D721Med (cell line): ENCODE measurements around the gene USPL1.
A peak's percentile ranks its signal among the peaks of the same experiment; 100 is the strongest.

Experiments used
- DNase-seq: peaks from one replicate; pipeline ENCODE4 v3.0.0; 2011; ENCODE audit warnings: low spot score; ENCODE audit not compliant: insufficient read length
- FAIRE-seq: peaks from 2 replicates; lab custom pipeline; 2011; peaks lifted over from hg19 to GRCh38; lab: Jason Lieb, UNC
- CTCF ChIP-seq: IDR thresholded peaks from 2 replicates; pipeline ENCODE4 v1.5.1; 2012; ENCODE audit warnings: mild to moderate bottlenecking, control low read depth; ENCODE audit not compliant: insufficient read depth; ENCODE audit errors: missing control alignments

The USPL1 gene

DNA sequence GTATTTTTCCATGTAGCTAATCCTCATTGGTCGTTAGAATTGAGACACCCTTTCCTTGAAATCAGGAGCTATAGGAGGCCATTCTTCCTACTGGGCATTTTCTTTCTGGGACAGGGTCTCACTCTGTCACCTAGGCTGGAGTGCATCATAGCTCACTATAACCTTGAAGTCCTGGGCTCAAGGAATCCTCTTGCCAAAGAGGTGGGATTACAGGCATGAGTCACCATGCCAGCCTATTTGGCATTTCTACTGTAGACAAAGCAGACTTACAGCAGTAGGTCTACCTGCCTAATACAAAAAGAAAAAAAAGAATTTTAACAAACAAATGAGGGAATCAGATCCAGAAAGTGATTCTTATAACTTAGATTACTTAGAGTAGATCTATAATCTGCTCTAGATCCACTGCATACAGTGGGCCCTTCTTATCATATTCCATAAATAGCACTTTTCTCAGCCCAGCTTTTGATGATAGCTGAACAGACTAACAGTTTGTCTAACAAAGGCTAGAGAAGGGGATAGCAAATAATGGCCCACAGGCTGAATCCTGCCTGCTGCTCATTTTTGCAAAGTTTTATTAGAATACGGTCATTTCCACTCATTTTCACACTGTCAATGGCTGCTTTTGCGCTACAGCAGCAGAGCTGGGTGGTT, 36.7 kb upstream of the USPL1 start:
- no peak for TF ChIP-seq CTCF
- no peak for FAIRE-seq
- no peak for DNase-seq

- peak; percentile 17 for TF ChIP-seq CTCF
- no peak for FAIRE-seq
- no peak for DNase-seq
These were observed 36.1 kb upstream of the USPL1 start for GRCh38 chr13:30581582-30581981.

- FAIRE-seq (no peak), DNase-seq (no peak)
- TF ChIP-seq CTCF: no peak
These were observed 33.5 kb upstream of the USPL1 start for GRCh38 chr13:30584051-30584731.

DNA sequence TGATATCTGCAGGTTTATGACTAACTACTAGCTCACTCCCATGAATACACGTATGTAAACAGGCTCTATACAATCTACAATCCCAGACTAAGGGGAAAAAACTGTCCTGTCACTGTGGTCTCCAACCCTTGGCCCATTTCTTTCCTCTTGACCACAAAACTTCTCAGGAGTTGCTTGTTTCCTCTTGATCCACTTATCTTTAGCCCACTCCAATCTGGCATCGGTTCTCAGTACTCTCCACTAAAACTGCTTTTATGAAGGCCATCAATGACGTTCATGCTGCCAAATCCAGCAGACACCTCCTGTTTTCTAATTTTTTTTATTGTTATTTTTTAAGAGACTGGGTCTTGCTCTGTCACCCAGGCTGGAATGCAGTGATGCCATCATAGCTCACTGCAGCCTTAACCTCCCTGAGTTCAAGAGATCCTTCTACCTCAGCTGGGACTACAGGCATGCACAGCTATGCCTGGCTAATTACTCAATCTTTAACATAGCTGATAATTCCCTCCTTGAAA, 31.9 kb upstream of the USPL1 start:
- no peak for TF ChIP-seq CTCF
- FAIRE-seq: no peak
- no peak for DNase-seq

DNA sequence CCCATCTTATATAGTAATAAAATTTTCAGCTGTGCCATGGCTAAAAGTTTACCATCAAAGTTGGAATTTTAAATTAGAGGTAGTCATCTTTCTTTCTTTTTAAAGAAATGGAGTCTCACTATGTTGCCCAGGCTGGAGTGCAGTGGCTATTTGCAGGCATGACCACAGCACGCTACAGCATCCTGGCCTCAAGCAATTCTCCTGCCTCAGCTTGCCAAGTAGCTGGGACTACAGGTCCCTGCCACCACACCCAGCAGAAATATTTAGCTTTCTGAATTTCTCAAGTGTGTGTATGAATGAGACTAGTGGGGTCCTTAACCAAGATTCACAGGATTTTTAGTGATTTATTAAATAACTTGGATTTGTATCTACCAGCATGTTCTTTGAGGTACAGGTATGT, 30.5 kb upstream of the USPL1 start:
- FAIRE-seq: no peak
- no peak for TF ChIP-seq CTCF
- DNase-seq: no peak

DNA sequence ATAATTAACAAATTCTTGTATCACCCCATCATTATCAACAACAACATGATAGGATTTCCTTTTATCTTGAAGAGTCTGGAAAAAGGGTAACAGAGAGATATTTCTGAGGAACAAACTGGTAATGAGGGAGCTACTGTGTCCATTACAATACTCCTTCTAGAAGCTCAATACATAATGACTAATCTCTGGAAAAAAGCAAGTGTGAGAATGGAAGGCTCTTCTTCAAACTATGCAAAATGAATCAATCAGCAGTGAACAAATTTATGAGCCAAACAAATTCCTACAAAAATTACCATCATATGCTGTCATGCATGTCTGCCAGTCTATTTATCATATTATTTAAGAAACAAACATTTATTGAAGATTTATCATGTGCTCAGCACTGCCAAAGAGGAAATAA, 30.0 kb upstream of the USPL1 start:
- FAIRE-seq (no peak), DNase-seq (no peak)
- TF ChIP-seq CTCF: no peak

GRCh38 chr13:30593001-30593400, 24.7 kb upstream of the USPL1 start:
- TF ChIP-seq CTCF: no peak
- DNase-seq: no peak
- no peak for FAIRE-seq
